Pancreas (tissue), 10 donors: ENCODE measurements around the gene REV3L. TPM values are rescaled to one million over a fixed set of nuclear protein-coding genes. Genes with fewer than 3 reads are reported as not detected.

ENCODE experiments used
- ATAC-seq, 4 donors: fragments of 200-7000 bp; cut with Tn5 transposase; one replicate each; pipeline versions ENCODE4 v1.8.0 to v1.9.1; 2020; ENCODE audit warnings: mild to moderate bottlenecking in 4 of 4, moderate library complexity in 4 of 4
- DNase-seq, 6 donors: peaks; one replicate each; pipeline ENCODE4 v3.0.0-alpha.2; 2020
- FAIRE-seq: peaks from 2 replicates; lab custom pipeline; 2012; peaks lifted over from hg19 to GRCh38; lab: Jason Lieb, UNC
- H3K27ac ChIP-seq, 4 donors: fragments of 200-600 bp; sonication (generic); 1 replicate in 3 of 4; 2 replicates in 1 of 4; pipeline versions ENCODE4 v1.5.0 to v1.8.0; 2020
- H3K27me3 ChIP-seq, 4 donors: fragments of 200-600 bp; one replicate each; pipeline ENCODE4 v1.8.0; 2021
- H3K36me3 ChIP-seq, 3 donors: fragments of 200-600 bp; sonication (generic) in 1 of 3; one replicate each; pipeline versions ENCODE4 v1.5.0 to v1.8.0; 2020 to 2021
- H3K4me1 ChIP-seq, 3 donors: fragments of 200-600 bp; one replicate each; pipeline ENCODE4 v1.8.0; 2021
- H3K4me3 ChIP-seq, 4 donors: fragments of 200-600 bp; sonication (generic) in 2 of 4; one replicate each; pipeline versions ENCODE4 v1.5.0 to v1.8.0; 2020 to 2021
- H3K9me3 ChIP-seq, 4 donors: fragments of 200-600 bp; one replicate each; pipeline ENCODE4 v1.8.0; 2021
- CTCF ChIP-seq, 4 donors: fragments of 200-600 bp; sonication (generic) in 3 of 4; IDR thresholded peaks; one replicate each; pipeline versions ENCODE4 v1.5.0 to v1.8.0; 2021; ENCODE audit warnings: antibody characterized with exemption in 4 of 4
- WGBS, 2 donors: extraction: QIAGEN DNeasy Blood & Tissue Kit; methylation state at CpG; one replicate each; pipeline ENCODE4 v1.1.7; 2013; 5-methylcytosine and 5-hydroxymethylcytosine counted together
- intact Hi-C, 3 donors: fragments of 100-400 bp; cut with DNase I; formaldehyde crosslinking; loops; one replicate each; pipeline versions ENCODE4 v1.11.1 to v1.14.2; 2022
- polyA plus RNA-seq, 2 donors: library from polyadenylated mRNA; stranded (reverse); fragments of 200-250 nt; gene quantifications; one replicate each; pipeline ENCODE4 v1.2.3, GENCODE V29; 2013
- total RNA-seq, 6 donors: library from RNA; stranded (reverse); fragmentation: NEBNext Ultra II Directional in 4 of 6; extraction: Animal tissue kit (Norgen Biotek cat#: 25700) in 4 of 6; gene quantifications; one replicate each; pipeline versions ENCODE4 v1.2.1 to v1.2.4, GENCODE V29; 2021 to 2023
- donor health status: healthy with polysubstance abuse.
- donor health status: DM: no; HTN: no; CAD: no; lungs with moderate emphysema.
- donor health status: DM: no; HTN: no; CAD: no.
- donor health status: control.
- donor health status: control.
- donor health status: Bipolar disorder and iron deficiency.
- donor health status: DM: yes; HTN: yes; CAD: no.
- donor health status: DM: no; HTN: no; CAD: no.
- donor health status: DM: no; HTN: no; CAD: no.
- donor health status: DM: yes; HTN: yes; CAD: no.

REV3L gene
- 10 to 100 TPM; 11.5 to 22.0 (median 16.2) TPM for total RNA-seq
- 10 to 100 TPM in 1 of 2 donors, 1 to 10 TPM in 1; 6.9 to 11.2 TPM for polyA plus RNA-seq

GRCh38 chr6:111482959-111483735 lies at the start of gene REV3L:
Gene REV3L, minus strand, starts transcription at chr6:111483218. Its CDS starts 330 bp downstream, at chr6:111482888.
- ATAC-seq, result peak; percentile 67 to 79 (median 75)
- FAIRE-seq, result no peak
- WGBS, 2 donors, result 0 to 1% methylated on average over 43 to 84 of the region's 84 CpGs
- Histone ChIP-seq H3K9me3 (no peaks in the 10 kb centered on the region), H3K4me1 (peaks cover 23 to 46% (median 44%) of the 10 kb centered on the region in 3 donors), H3K36me3 (no peaks in the 10 kb centered on the region), H3K27ac (peak within 1 kb of the TSS; percentile 95 to 99 (median 98)), H3K4me3 (peak within 1 kb of the TSS; percentile 68 to 92 (median 86)), H3K27me3 (no peaks in the 10 kb centered on the region)
- peak; percentile 85 to 95 (median 90) for DNase-seq
- no peak for TF ChIP-seq CTCF (IDR thresholded peaks at IDR 0.05)
- intact Hi-C loops, result no loop called here

- Histone ChIP-seq H3K9me3 (no peaks in the 10 kb centered on the region), H3K4me1 (peaks cover 0 to 7% (median 5%) of the 10 kb centered on the region in 3 donors), H3K27ac (no peak overlapping the region), H3K4me3 (no peak overlapping the region), H3K27me3 (no peaks in the 10 kb centered on the region), H3K36me3 (no peaks in the 10 kb centered on the region)
- DNase-seq (no peak), FAIRE-seq (no peak), ATAC-seq (no peak)
- WGBS, 2 donors, result 96 to 97% methylated on average over 5 of the region's 5 CpGs
- no peak for TF ChIP-seq CTCF (IDR thresholded peaks at IDR 0.05)
- intact Hi-C loops, result no loop called here
Measured at GRCh38 chr6:111531185-111531584, 48.2 kb upstream of the REV3L start.

GRCh38 chr6:111530667-111531066 lies 47.6 kb upstream of the REV3L start:
- no peak for FAIRE-seq

GRCh38 chr6:111530218-111530617 lies 47.2 kb upstream of the REV3L start:
- ATAC-seq (no peak), FAIRE-seq (no peak), DNase-seq (no peak)
- no peak overlapping the region for H3K27ac ChIP-seq
- TF ChIP-seq CTCF (IDR thresholded peaks at IDR 0.05), result no peak
- H3K4me1 ChIP-seq, result peaks cover 0 to 5% (median 5%) of the 10 kb centered on the region in 3 donors
- H3K27me3 ChIP-seq, result no peaks in the 10 kb centered on the region
- no peak overlapping the region for H3K4me3 ChIP-seq
- intact Hi-C loops, result no loop called here
- 78 to 95% methylated on average over 2 of the region's 2 CpGs for WGBS, 2 donors
- H3K36me3 ChIP-seq, result no peaks in the 10 kb centered on the region
- H3K9me3 ChIP-seq, result no peaks in the 10 kb centered on the region

More at GRCh38 chr6:111530667-111531066, 47.6 kb upstream of the REV3L start:
- ATAC-seq (no peak), DNase-seq (no peak)
- no peaks in the 10 kb centered on the region for H3K27me3 ChIP-seq
- H3K4me1 ChIP-seq, result peaks cover 0 to 5% (median 5%) of the 10 kb centered on the region in 3 donors
- H3K9me3 ChIP-seq, result no peaks in the 10 kb centered on the region
- TF ChIP-seq CTCF (IDR thresholded peaks at IDR 0.05), result no peak
- H3K36me3 ChIP-seq, result no peaks in the 10 kb centered on the region
- H3K4me3 ChIP-seq, result no peak overlapping the region
- 97% methylated on average over 8 of the region's 8 CpGs for WGBS, 2 donors
- intact Hi-C loops, result no loop called here
- H3K27ac ChIP-seq, result no peak overlapping the region

GRCh38 chr6:111527367-111527766 lies 44.3 kb upstream of the REV3L start:
- DNase-seq (no peak), FAIRE-seq (no peak), ATAC-seq (no peak)
- no peak for TF ChIP-seq CTCF (IDR thresholded peaks at IDR 0.05)
- Histone ChIP-seq H3K4me1 (no peaks in the 10 kb centered on the region), H3K9me3 (no peaks in the 10 kb centered on the region), H3K36me3 (no peaks in the 10 kb centered on the region), H3K4me3 (no peak overlapping the region), H3K27me3 (no peaks in the 10 kb centered on the region), H3K27ac (no peak overlapping the region)
- intact Hi-C loops, result no loop called here
